Right atrium auricular region (tissue), 2 donors: ENCODE data around the gene KCNMA1. TPM values are rescaled to one million over a fixed set of nuclear protein-coding genes. Genes with fewer than 3 reads are reported as not detected.

Experiments
- DNase-seq: peaks from one replicate; pipeline ENCODE4 v3.0.0-alpha.2; 2019; ENCODE audit warnings: low spot score
- H3K27ac ChIP-seq, 2 donors: fragments of 200-600 bp; sonication (generic); 1 replicate in 1 of 2; 2 replicates in 1 of 2; pipeline ENCODE4 v1.5.1; 2016 to 2019
- H3K27me3 ChIP-seq, 2 donors: fragments of 200-600 bp; sonication (generic); one replicate each; pipeline versions ENCODE4 v1.5.1 to v1.6.0; 2017 to 2019
- H3K36me3 ChIP-seq: fragments of 200-600 bp; sonication (generic); one replicate; pipeline ENCODE4 v1.5.1; 2016
- H3K4me1 ChIP-seq, 2 donors: fragments of 200-600 bp; sonication (generic); one replicate each; pipeline versions ENCODE4 v1.5.1 to v1.6.0; 2017 to 2019
- H3K4me3 ChIP-seq, 2 donors: fragments of 200-600 bp; sonication (generic); 1 replicate in 1 of 2; 2 replicates in 1 of 2; pipeline ENCODE4 v1.5.1; 2017 to 2019; ENCODE audit warnings: mild to moderate bottlenecking in 1 of 2, moderate library complexity in 1 of 2
- H3K9me3 ChIP-seq, 2 donors: fragments of 200-600 bp; sonication (generic); one replicate each; pipeline ENCODE4 v1.5.1; 2019
- total RNA-seq, 2 donors: library from RNA; depleted of rRNA; stranded (reverse); fragments of >200 nt; gene quantifications; one replicate each; pipeline ENCODE4 v1.1.0, GENCODE V29; 2016
- TF ChIP-seq, protein P1 (sequence below), 2 donors: fragments of 200-600 bp; sonication (generic); IDR thresholded peaks; one replicate each; pipeline ENCODE4 v1.5.1; 2019; ENCODE audit warnings: antibody characterized with exemption in 2 of 2

Gene KCNMA1
- total RNA-seq, 2 donors from 2014 or later: 2.3 to 3.5 TPM

DNA sequence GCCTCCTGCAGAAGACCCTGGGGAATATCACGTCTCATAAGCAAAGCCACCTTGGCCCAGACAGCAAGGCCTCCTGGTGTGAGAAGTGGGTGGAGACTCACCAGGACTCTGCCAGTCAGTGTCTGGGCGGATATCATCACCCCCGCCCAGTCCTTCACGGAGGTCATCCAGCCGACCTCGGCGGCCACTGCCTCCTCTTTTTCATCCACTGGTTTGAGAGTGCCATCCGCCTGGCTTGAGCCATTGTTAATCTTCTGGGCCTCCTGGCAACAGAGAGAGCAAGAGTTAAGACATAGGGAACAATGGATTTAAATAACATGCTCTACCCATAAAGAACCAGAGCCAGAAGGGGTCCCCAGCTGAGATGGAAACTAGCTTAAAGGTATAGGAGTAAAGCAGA, 233.8 kb downstream of the KCNMA1 start:
- H3K9me3 ChIP-seq: no peaks in the 10 kb centered on the region
- H3K27me3 ChIP-seq: no peaks in the 10 kb centered on the region
- DNase-seq: no peak
- no peaks in the 10 kb centered on the region for H3K36me3 ChIP-seq
- H3K4me3 ChIP-seq: no peak overlapping the region
- H3K4me1 ChIP-seq: peaks cover 0 to 5% of the 10 kb centered on the region in 2 donors
- TF ChIP-seq, protein P1, sequence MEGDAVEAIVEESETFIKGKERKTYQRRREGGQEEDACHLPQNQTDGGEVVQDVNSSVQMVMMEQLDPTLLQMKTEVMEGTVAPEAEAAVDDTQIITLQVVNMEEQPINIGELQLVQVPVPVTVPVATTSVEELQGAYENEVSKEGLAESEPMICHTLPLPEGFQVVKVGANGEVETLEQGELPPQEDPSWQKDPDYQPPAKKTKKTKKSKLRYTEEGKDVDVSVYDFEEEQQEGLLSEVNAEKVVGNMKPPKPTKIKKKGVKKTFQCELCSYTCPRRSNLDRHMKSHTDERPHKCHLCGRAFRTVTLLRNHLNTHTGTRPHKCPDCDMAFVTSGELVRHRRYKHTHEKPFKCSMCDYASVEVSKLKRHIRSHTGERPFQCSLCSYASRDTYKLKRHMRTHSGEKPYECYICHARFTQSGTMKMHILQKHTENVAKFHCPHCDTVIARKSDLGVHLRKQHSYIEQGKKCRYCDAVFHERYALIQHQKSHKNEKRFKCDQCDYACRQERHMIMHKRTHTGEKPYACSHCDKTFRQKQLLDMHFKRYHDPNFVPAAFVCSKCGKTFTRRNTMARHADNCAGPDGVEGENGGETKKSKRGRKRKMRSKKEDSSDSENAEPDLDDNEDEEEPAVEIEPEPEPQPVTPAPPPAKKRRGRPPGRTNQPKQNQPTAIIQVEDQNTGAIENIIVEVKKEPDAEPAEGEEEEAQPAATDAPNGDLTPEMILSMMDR (IDR thresholded peaks at IDR 0.05): no peak
- no peak overlapping the region for H3K27ac ChIP-seq

DNA sequence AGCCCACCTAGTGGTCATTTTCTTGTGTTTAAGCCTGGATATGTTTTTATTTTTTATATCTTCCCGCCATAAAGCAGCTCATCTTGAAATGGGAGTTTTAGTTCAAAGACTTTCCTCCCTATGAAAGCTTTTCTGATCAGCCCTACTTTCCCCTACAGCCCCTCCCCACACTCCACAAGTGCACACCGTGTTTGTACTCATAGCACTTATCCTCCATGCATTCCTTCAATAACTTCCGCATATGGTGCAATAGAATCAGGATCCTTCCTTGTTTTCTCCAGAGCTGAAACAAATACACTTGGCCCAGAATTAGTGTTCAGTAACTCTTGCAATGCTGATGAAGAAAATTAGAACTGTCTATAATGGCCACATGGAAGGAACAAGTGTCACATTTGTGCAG, 235.9 kb downstream of the KCNMA1 start:
- H3K27ac ChIP-seq: no peak overlapping the region
- no peak for DNase-seq

DNA sequence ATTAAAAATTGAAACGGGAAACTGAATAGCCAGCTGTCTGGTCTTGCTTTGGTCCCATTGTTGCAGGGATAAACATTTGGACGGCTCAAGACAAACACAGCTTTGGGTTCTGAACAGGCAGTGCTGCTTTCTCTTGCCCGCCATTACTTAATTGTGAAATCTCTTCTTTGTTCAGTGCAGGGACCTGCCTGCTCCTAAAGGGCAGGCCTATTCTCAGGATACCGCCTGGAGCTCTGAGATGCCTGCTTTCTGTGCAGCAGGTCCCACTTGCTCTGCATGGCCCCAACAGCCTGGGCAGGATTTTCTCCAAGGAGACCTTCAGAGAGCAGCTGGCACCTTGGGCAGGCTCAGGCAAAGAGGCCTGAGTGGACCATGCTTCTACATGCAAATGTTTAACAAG, 237.6 kb downstream of the KCNMA1 start:
- H3K27me3 ChIP-seq: no peaks in the 10 kb centered on the region
- H3K27ac ChIP-seq: no peak overlapping the region
- no peaks in the 10 kb centered on the region for H3K9me3 ChIP-seq
- TF ChIP-seq, protein P1 (IDR thresholded peaks at IDR 0.05): no peak
- H3K4me3 ChIP-seq: no peak overlapping the region
- DNase-seq: no peak
- H3K4me1 ChIP-seq: no peaks in the 10 kb centered on the region
- H3K36me3 ChIP-seq: no peaks in the 10 kb centered on the region

More for the DNA sequence above, 235.9 kb downstream of the KCNMA1 start:
- Histone ChIP-seq H3K9me3 (no peaks in the 10 kb centered on the region), H3K36me3 (no peaks in the 10 kb centered on the region), H3K4me1 (peaks cover 0 to 5% of the 10 kb centered on the region in 2 donors), H3K4me3 (no peak overlapping the region), H3K27me3 (no peaks in the 10 kb centered on the region)
- TF ChIP-seq, protein P1 (IDR thresholded peaks at IDR 0.05): no peak

DNA sequence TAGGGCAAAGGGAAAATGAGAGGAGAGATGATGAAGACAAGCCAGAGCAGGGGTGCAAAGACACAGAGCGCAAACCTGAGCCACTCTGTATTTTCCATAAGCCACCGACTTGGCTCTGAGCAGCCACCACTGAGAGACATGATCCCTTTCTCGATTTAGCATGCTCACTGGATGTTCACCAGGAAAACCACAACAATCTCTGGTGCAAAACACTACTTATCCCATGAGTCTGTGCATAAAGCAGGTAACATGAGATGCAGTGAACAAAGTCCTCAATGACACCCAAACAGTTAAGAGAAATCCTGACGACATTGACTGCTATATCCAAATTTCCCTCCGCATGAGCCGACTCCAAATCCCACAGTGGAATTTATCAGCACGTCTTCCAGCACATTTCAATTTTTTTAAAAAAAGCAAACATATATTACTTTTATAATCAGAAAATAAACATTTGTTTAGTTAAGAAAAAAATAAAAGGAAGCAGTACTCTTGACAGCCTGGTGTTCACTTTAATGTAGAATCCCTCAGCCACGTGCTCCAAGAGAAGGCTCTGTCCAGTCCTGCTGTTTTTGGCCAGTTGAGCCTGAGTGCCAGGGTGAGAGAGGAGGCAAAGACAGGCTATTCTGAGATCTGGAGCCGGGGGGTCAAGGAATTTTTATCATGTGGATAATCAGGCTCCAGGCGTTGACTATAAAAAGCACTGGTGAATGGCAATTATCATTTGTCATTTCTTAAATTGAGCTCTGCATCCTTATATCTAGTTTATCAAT, 238.4 kb downstream of the KCNMA1 start:
- no peaks in the 10 kb centered on the region for H3K36me3 ChIP-seq
- no peak for DNase-seq
- no peak overlapping the region for H3K4me3 ChIP-seq
- H3K4me1 ChIP-seq: no peaks in the 10 kb centered on the region
- no peak overlapping the region for H3K27ac ChIP-seq
- TF ChIP-seq, protein P1 (IDR thresholded peaks at IDR 0.05): no peak
- H3K27me3 ChIP-seq: no peaks in the 10 kb centered on the region
- H3K9me3 ChIP-seq: no peaks in the 10 kb centered on the region

DNA sequence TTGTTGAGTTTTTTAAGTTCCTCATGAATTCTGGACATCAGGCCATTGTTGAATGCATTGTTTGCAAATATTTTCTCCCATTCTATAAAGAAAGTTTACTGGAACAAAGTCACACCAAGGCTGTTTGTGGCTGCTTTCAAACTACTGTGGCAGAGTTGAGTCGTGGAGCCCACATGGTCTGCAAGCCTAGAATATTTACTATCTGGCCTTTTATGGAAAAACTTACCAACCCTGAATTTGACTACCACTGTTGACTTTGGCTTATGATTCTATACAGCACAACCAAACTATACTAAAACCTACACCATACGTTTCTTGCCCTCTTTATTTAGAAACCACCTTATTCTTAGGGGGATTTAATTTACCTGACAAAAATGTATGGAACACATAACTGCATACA, 239.1 kb downstream of the KCNMA1 start:
- DNase-seq: no peak
- Histone ChIP-seq H3K4me1 (no peaks in the 10 kb centered on the region), H3K27ac (no peak overlapping the region), H3K36me3 (no peaks in the 10 kb centered on the region), H3K4me3 (no peak overlapping the region), H3K9me3 (no peaks in the 10 kb centered on the region), H3K27me3 (no peaks in the 10 kb centered on the region)
- TF ChIP-seq, protein P1 (IDR thresholded peaks at IDR 0.05): no peak

DNA sequence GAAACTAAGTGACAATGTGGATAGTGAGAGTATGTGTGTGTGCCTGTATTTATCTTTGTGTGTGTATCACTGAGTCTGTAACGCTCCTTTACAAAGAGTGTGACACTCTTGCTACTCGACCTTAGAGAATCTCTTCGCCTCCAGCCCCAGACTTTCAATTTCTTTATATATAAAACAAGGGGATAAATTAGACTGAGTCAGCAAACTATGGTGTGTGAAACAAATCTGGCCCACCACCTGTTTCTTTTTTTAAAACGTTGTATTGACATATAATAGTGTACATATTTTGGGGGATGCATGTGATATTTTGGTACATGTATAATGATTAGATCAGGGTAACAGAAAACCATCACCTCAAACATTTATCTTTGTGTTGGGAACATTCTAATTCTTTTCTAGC, 240.5 kb downstream of the KCNMA1 start:
- Histone ChIP-seq H3K4me1 (peaks cover 0 to 6% of the 10 kb centered on the region in 2 donors), H3K9me3 (no peaks in the 10 kb centered on the region), H3K36me3 (no peaks in the 10 kb centered on the region), H3K27ac (no peak overlapping the region), H3K27me3 (no peaks in the 10 kb centered on the region), H3K4me3 (no peak overlapping the region)
- TF ChIP-seq, protein P1 (IDR thresholded peaks at IDR 0.05): no peak
- no peak for DNase-seq
